HEK293 (cell line): ENCODE results near the gene SLIT1.

Source experiments
- CTCF ChIA-PET: fragments of 350-600 bp; formaldehyde crosslinking; extraction: SDS; loops from one replicate; lab custom pipeline; 2021; ENCODE audit warnings: antibody characterized with exemption; lab: Yijun Ruan, JAX
- POLR2A ChIA-PET: fragments of 300-600 bp; formaldehyde crosslinking; extraction: SDS; loops from one replicate; lab custom pipeline; 2020; ENCODE audit warnings: antibody characterized with exemption, inconsistent platforms; lab: Yijun Ruan, JAX
- H3K27ac ChIP-seq: fragments of 200-500 bp; sonication (Bioruptor generic); 2 replicates; pipeline ENCODE4 v1.5.1; 2014; ENCODE audit warnings: low read depth, low read length, control low read depth, inconsistent platforms; ENCODE audit errors: extremely low read depth
- H3K36me3 ChIP-seq, 2 experiments: fragments of 200-500 bp in 1 of 2; sonication (Bioruptor generic) in 1 of 2; 1 replicate in 1 of 2; 2 replicates in 1 of 2; pipeline ENCODE4 v1.5.1; 2014 to 2017; ENCODE audit warnings: inconsistent platforms in 2 of 2, low read length in 2 of 2; ENCODE audit not compliant: control insufficient read depth in 2 of 2, insufficient read depth in 1 of 2
- H3K4me1 ChIP-seq: fragments of 200-500 bp; sonication (Bioruptor generic); 2 replicates; pipeline ENCODE4 v1.5.1; 2014; ENCODE audit warnings: mild to moderate bottlenecking, low read length, inconsistent platforms; ENCODE audit not compliant: control insufficient read depth, insufficient read depth
- H3K4me3 ChIP-seq: 2 replicates; pipeline ENCODE4 v1.5.1; 2011; ENCODE audit warnings: low read depth, mild to moderate bottlenecking, control low read depth, low read length, moderate library complexity
- H3K9me3 ChIP-seq: fragments of 200-500 bp; sonication (Bioruptor generic); 2 replicates; pipeline ENCODE4 v1.5.1; 2014; ENCODE audit warnings: low read depth, low read length, inconsistent platforms; ENCODE audit not compliant: control insufficient read depth, insufficient read depth
- KLF16 ChIP-seq: fragments of 450-650 bp; formaldehyde crosslinking; IDR thresholded peaks from 2 replicates; pipeline ENCODE4 v1.5.1; 2017; ENCODE audit warnings: missing biosample characterization, missing genetic modification characterization
- PATZ1 ChIP-seq: fragments of 450-650 bp; formaldehyde crosslinking; IDR thresholded peaks from 2 replicates; pipeline ENCODE4 v1.5.1; 2016; ENCODE audit warnings: missing biosample characterization, missing genetic modification characterization
- PRDM6 ChIP-seq: fragments of 450-650 bp; formaldehyde crosslinking; IDR thresholded peaks from 2 replicates; pipeline ENCODE4 v1.5.1; 2017; ENCODE audit warnings: missing biosample characterization, missing genetic modification characterization
- YY2 ChIP-seq: fragments of 450-650 bp; formaldehyde crosslinking; IDR thresholded peaks from 2 replicates; pipeline ENCODE4 v1.5.1; 2016; ENCODE audit warnings: missing biosample characterization, missing genetic modification characterization
- ZFP3 ChIP-seq: fragments of 450-650 bp; formaldehyde crosslinking; IDR thresholded peaks from 2 replicates; pipeline ENCODE4 v1.5.1; 2016; ENCODE audit warnings: low read depth, missing biosample characterization, missing genetic modification characterization
- ZNF132 ChIP-seq: fragments of 450-650 bp; formaldehyde crosslinking; IDR thresholded peaks from 2 replicates; pipeline ENCODE4 v1.5.1; 2017; ENCODE audit warnings: missing biosample characterization, missing genetic modification characterization, borderline replicate concordance
- ZNF140 ChIP-seq: fragments of 450-650 bp; formaldehyde crosslinking; IDR thresholded peaks from 2 replicates; pipeline ENCODE4 v1.5.1; 2016; ENCODE audit warnings: missing biosample characterization, missing genetic modification characterization
- ZNF19 ChIP-seq: fragments of 450-650 bp; formaldehyde crosslinking; IDR thresholded peaks from 2 replicates; pipeline ENCODE4; 2016; ENCODE audit warnings: missing biosample characterization, missing genetic modification characterization, low read depth
- ZNF266 ChIP-seq: fragments of 450-650 bp; formaldehyde crosslinking; IDR thresholded peaks from 2 replicates; pipeline ENCODE4 v1.5.1; 2016; ENCODE audit warnings: missing biosample characterization, missing genetic modification characterization, low read depth
- ZNF341 ChIP-seq: fragments of 450-650 bp; formaldehyde crosslinking; IDR thresholded peaks from 2 replicates; pipeline ENCODE4; 2016; ENCODE audit warnings: low read depth, missing biosample characterization, missing genetic modification characterization
- ZNF433 ChIP-seq: fragments of 450-650 bp; formaldehyde crosslinking; IDR thresholded peaks from 2 replicates; pipeline ENCODE4 v1.5.1; 2016; ENCODE audit warnings: missing biosample characterization, missing genetic modification characterization, low read depth
- ZNF510 ChIP-seq: fragments of 450-650 bp; formaldehyde crosslinking; IDR thresholded peaks from 2 replicates; pipeline ENCODE4 v1.5.1; 2018; ENCODE audit warnings: mild to moderate bottlenecking, missing genetic modification characterization, missing biosample characterization; ENCODE audit not compliant: insufficient replicate concordance
- ZNF513 ChIP-seq: fragments of 450-650 bp; IDR thresholded peaks from 2 replicates; pipeline ENCODE4 v1.5.1; 2018; ENCODE audit warnings: missing biosample characterization, missing genetic modification characterization
- ZNF555 ChIP-seq: fragments of 450-650 bp; formaldehyde crosslinking; conservative IDR thresholded peaks from 2 replicates; pipeline ENCODE4 v1.5.1; 2017; ENCODE audit warnings: missing biosample characterization, mild to moderate bottlenecking, missing genetic modification characterization, inconsistent platforms
- ZNF610 ChIP-seq: fragments of 450-650 bp; formaldehyde crosslinking; IDR thresholded peaks from 2 replicates; pipeline ENCODE4 v1.5.1; 2016; ENCODE audit warnings: missing biosample characterization, missing genetic modification characterization, borderline replicate concordance
- ZNF639 ChIP-seq: fragments of 450-650 bp; formaldehyde crosslinking; IDR thresholded peaks from 2 replicates; pipeline ENCODE4 v1.5.1; 2016; ENCODE audit warnings: missing biosample characterization, missing genetic modification characterization
- ZNF658 ChIP-seq: fragments of 450-650 bp; formaldehyde crosslinking; IDR thresholded peaks from 2 replicates; pipeline ENCODE4; 2016; ENCODE audit warnings: missing biosample characterization, missing genetic modification characterization
- ZSCAN23 ChIP-seq: fragments of 450-650 bp; formaldehyde crosslinking; IDR thresholded peaks from 2 replicates; pipeline ENCODE4 v1.5.1; 2016; ENCODE audit warnings: missing biosample characterization, missing genetic modification characterization
- TF ChIP-seq, protein P1 (sequence below): IDR thresholded peaks from 2 replicates; pipeline ENCODE4 v1.6.1; 2011; ENCODE audit warnings: mild to moderate bottlenecking, low read depth, low read length, borderline replicate concordance

The SLIT1 gene

GRCh38 chr10:97165499-97165898 lies 20.3 kb downstream of the SLIT1 start:
- no peak overlapping the region for H3K4me3 ChIP-seq
- H3K4me1 ChIP-seq = no peaks in the 10 kb centered on the region; the same call in 1 of the 2 replicates
- TF ChIP-seq ZSCAN23 (no peak), ZNF513 (tag by site-specific recombination) (no peak), ZNF19 (tag by site-specific recombination) (no peak), ZNF140 (tag by site-specific recombination) (no peak), ZNF658 (no peak), ZNF510 (tag by site-specific recombination) (no peak)
- no peaks in the 10 kb centered on the region for H3K36me3 ChIP-seq
- ChIA-PET POLR2A (no interaction called here), CTCF (no interaction called here)
- no peak overlapping the region for H3K27ac ChIP-seq
- H3K9me3 ChIP-seq = no peaks in the 10 kb centered on the region

DNA sequence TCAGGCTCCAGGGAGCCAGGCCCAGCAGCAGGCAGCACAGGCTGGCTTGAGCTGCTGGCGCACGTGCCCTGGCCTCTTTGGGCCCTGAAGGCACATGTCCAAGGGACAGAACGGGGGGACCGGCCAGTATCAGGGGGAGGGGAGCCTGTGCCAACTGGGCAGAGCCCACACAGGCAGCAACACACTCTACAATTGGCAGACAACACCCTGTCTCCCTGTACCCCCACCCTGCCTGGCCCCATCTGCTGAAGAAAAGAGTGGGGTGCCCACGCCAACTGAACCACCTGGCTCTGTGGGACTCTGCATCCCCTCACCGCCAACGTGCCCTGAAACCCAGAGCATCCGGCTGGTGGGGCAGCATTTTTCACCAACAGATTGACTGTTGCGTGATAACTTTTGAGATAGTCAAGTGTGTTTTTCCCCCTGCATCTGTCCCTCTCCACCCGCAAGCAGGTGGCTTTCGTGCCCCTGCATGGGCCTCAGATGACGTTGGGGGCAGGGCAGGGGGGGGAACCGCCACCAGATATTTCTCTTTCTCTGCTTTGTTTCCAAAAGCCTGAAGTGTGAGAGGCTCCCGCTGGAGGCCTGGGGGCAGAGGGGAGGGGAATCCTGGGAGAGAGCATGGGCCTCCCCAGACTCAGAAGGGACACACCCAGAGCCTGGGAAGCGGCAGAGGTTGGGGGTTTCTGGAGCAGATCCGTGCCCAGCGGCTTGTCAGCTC lies 21.8 kb downstream of the SLIT1 start:
- no peaks in the 10 kb centered on the region for H3K4me1 ChIP-seq
- H3K27ac ChIP-seq = no peak overlapping the region
- ChIA-PET CTCF (no interaction called here), POLR2A (no interaction called here)
- H3K4me3 ChIP-seq = no peak overlapping the region
- H3K9me3 ChIP-seq = no peaks in the 10 kb centered on the region
- no peaks in the 10 kb centered on the region for H3K36me3 ChIP-seq
- TF ChIP-seq KLF16 (tag by site-specific recombination) (no peak), ZNF510 (tag by site-specific recombination) (no peak)
- TF ChIP-seq, all 188 proteins: peak for 0

GRCh38 chr10:97163181-97163580 lies 22.6 kb downstream of the SLIT1 start:
- CTCF ChIA-PET = no interaction called here
- Histone ChIP-seq H3K4me1 (no peaks in the 10 kb centered on the region), H3K4me3 (no peak overlapping the region), H3K9me3 (no peaks in the 10 kb centered on the region), H3K27ac (no peak overlapping the region), H3K36me3 (no peaks in the 10 kb centered on the region)
- TF ChIP-seq ZNF639 (no peak), PRDM6 (tag by site-specific recombination) (no peak)
- POLR2A ChIA-PET = no interaction called here

DNA sequence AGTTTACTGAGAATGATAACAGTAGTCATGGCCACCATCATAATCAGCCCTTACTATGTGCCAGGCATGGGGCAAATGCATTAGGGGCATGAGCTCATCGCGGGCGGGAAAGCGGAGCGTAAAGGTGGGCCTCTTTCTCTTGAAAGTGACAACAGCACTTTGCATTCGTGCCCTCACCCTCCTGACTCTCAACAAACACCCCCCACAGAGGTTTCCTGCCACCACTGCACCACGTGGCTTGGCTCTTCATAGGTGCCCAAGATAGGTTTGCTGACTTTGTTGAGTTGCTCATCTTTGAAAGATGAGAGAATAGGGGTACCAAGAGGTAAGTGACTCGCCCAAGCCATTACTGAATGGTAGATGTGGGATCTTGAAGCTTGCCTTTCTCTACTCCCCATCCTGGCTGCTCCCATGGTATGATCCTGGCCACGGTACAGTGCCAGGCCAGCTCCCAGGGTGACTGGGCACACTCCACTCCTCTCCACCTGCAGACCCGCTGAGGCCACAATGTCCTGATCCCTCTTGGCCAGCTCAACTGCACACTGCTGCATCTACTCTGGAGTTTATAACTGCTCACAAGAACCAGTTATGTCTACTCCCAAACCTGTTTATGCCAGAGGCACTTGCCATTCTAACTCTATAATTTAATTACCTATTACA lies 26.0 kb downstream of the SLIT1 start:
- no peak overlapping the region for H3K4me3 ChIP-seq
- CTCF ChIA-PET = interaction anchor here (0.6 to 2.0 kb wide), 4 partner anchors 14 to 51 kb away, joined by 3 to 7 read pairs (median 4); no protein-coding TSS in a partner anchor
- no peaks in the 10 kb centered on the region for H3K36me3 ChIP-seq
- POLR2A ChIA-PET = no interaction called here
- H3K27ac ChIP-seq = no peak overlapping the region
- H3K4me1 ChIP-seq = no peaks in the 10 kb centered on the region
- no peaks in the 10 kb centered on the region for H3K9me3 ChIP-seq
- TF ChIP-seq, protein P1, sequence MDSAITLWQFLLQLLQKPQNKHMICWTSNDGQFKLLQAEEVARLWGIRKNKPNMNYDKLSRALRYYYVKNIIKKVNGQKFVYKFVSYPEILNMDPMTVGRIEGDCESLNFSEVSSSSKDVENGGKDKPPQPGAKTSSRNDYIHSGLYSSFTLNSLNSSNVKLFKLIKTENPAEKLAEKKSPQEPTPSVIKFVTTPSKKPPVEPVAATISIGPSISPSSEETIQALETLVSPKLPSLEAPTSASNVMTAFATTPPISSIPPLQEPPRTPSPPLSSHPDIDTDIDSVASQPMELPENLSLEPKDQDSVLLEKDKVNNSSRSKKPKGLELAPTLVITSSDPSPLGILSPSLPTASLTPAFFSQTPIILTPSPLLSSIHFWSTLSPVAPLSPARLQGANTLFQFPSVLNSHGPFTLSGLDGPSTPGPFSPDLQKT = no peak
- no peak for TF ChIP-seq PATZ1 (tag by site-specific recombination)
- TF ChIP-seq ZNF433 (tag by site-specific recombination) = no peak
- no peak for TF ChIP-seq ZFP3 (tag by site-specific recombination)
- no peak for TF ChIP-seq YY2 (tag by site-specific recombination)
- TF ChIP-seq ZNF266 = no peak
- TF ChIP-seq ZNF341 (tag by site-specific recombination) = no peak
- TF ChIP-seq ZNF610 (tag by site-specific recombination) = no peak
- no peak for TF ChIP-seq ZNF555 (tag by site-specific recombination)
- no peak for TF ChIP-seq ZNF132
